Panc1 (cell line): ENCODE results near the gene CCDC71. TPM values are rescaled to one million over a fixed set of nuclear protein-coding genes. Genes with fewer than 3 reads are reported as not detected.

Source experiments
- ATAC-seq: fragments of 200-7000 bp; cut with Tn5 transposase; 2 replicates; pipeline ENCODE4 v1.9.1; 2020; ENCODE audit warnings: mild to moderate bottlenecking, moderate library complexity
- BruUV-seq: library from RNA; stranded (reverse); fragments of 400-500 nt; replicated peaks from 2 replicates; lab custom pipeline; 2021; lab: Mats Ljungman, UMichigan
- CTCF ChIA-PET: fragments of 300-600 bp; sonication (Branson Sonifier 250); formaldehyde crosslinking; loops from one replicate; lab custom pipeline; 2022; ENCODE audit warnings: antibody characterized with exemption; lab: Charles Lee
- POLR2A ChIA-PET: fragments of 300-600 bp; sonication (Branson Sonifier 250); formaldehyde crosslinking; loops from one replicate; lab custom pipeline; 2022; ENCODE audit warnings: antibody characterized with exemption; lab: Charles Lee
- DNase-seq: peaks from one replicate; pipeline ENCODE4 v3.0.0-alpha.2; 2010; ENCODE audit warnings: low read depth, low spot score
- H3K27ac ChIP-seq: 2 replicates; pipeline ENCODE4 v1.5.1; 2011; ENCODE audit warnings: mild to moderate bottlenecking, low read length, inconsistent platforms
- H3K27me3 ChIP-seq: fragments of 200-500 bp; sonication (Bioruptor generic); 2 replicates; pipeline ENCODE4 v1.6.0; 2014; ENCODE audit warnings: low read length, inconsistent platforms; ENCODE audit not compliant: control insufficient read depth, insufficient read depth
- H3K36me3 ChIP-seq: fragments of 200-500 bp; sonication (Bioruptor generic); 2 replicates; pipeline ENCODE4 v1.5.1; 2014; ENCODE audit warnings: inconsistent platforms, mild to moderate bottlenecking, low read length, moderate library complexity; ENCODE audit not compliant: control insufficient read depth, insufficient read depth
- H3K4me1 ChIP-seq: 2 replicates; pipeline ENCODE4 v1.5.1; 2011; ENCODE audit warnings: inconsistent platforms, mild to moderate bottlenecking, low read length, moderate library complexity; ENCODE audit not compliant: control insufficient read depth, insufficient read depth
- H3K4me3 ChIP-seq, 2 experiments: 2 replicates each; pipeline ENCODE4 v1.5.1; 2011 to 2012; ENCODE audit warnings: low read depth in 2 of 2, low read length in 2 of 2, mild to moderate bottlenecking in 2 of 2, inconsistent platforms in 1 of 2, moderate library complexity in 1 of 2
- H3K9me3 ChIP-seq: fragments of 200-500 bp; sonication (Bioruptor generic); 2 replicates; pipeline ENCODE4 v1.5.1; 2014; ENCODE audit warnings: low read depth, mild to moderate bottlenecking, inconsistent platforms, low read length, moderate library complexity; ENCODE audit not compliant: control insufficient read depth, insufficient read depth
- POLR2AphosphoS5 ChIP-seq: IDR thresholded peaks from 2 replicates; pipeline ENCODE4 v1.6.1; 2012; ENCODE audit warnings: mild to moderate bottlenecking, low read depth, low read length, moderate library complexity
- SIN3A ChIP-seq: IDR thresholded peaks from 2 replicates; pipeline ENCODE4 v1.6.1; 2012; ENCODE audit warnings: low read depth, mild to moderate bottlenecking, low read length, moderate library complexity, borderline replicate concordance; ENCODE audit not compliant: insufficient read depth
- TCF7L2 ChIP-seq: IDR thresholded peaks from 2 replicates; pipeline ENCODE4 v1.6.1; 2011; ENCODE audit warnings: mild to moderate bottlenecking, low read depth, low read length, inconsistent platforms
- in situ Hi-C: cut with HindIII; loops from 2 replicates; pipeline ENCODE4 v1.10.0; 2016; ENCODE audit warnings: low sequenced_read_pairs, low pct_unique_long_range_greater_than_20kb
- intact Hi-C: fragments of 100-400 bp; cut with micrococcal nuclease; formaldehyde crosslinking; loops from one replicate; pipeline ENCODE4 v1.10.0; 2022; ENCODE audit not compliant: unreplicated experiment
- total RNA-seq: library from RNA; stranded (reverse); gene quantifications from one replicate; pipeline ENCODE4 v1.2.1, GENCODE V29; 2021; ENCODE audit not compliant: unreplicated experiment
- TF ChIP-seq, protein P1 (sequence below), 2 experiments: IDR thresholded peaks; 2 replicates each; pipeline ENCODE4 v1.6.1; 2011 to 2012; ENCODE audit warnings: low read depth in 2 of 2, control low read depth in 1 of 2, low read length in 1 of 2, mild to moderate bottlenecking in 1 of 2, moderate library complexity in 1 of 2; ENCODE audit not compliant: insufficient read depth in 1 of 2
- TF ChIP-seq, protein P2 (sequence below): fragments of 450-650 bp; IDR thresholded peaks from 2 replicates; pipeline ENCODE4 v1.5.1; 2017; ENCODE audit warnings: mild to moderate bottlenecking

The CCDC71 gene
- total RNA-seq, 1 experiment from 2014 or later: 14.1 TPM

GRCh38 chr3:49183873-49184272 is 17.7 kb upstream of the CCDC71 start:
- no peak for TF ChIP-seq SIN3A
- TF ChIP-seq, protein P1, sequence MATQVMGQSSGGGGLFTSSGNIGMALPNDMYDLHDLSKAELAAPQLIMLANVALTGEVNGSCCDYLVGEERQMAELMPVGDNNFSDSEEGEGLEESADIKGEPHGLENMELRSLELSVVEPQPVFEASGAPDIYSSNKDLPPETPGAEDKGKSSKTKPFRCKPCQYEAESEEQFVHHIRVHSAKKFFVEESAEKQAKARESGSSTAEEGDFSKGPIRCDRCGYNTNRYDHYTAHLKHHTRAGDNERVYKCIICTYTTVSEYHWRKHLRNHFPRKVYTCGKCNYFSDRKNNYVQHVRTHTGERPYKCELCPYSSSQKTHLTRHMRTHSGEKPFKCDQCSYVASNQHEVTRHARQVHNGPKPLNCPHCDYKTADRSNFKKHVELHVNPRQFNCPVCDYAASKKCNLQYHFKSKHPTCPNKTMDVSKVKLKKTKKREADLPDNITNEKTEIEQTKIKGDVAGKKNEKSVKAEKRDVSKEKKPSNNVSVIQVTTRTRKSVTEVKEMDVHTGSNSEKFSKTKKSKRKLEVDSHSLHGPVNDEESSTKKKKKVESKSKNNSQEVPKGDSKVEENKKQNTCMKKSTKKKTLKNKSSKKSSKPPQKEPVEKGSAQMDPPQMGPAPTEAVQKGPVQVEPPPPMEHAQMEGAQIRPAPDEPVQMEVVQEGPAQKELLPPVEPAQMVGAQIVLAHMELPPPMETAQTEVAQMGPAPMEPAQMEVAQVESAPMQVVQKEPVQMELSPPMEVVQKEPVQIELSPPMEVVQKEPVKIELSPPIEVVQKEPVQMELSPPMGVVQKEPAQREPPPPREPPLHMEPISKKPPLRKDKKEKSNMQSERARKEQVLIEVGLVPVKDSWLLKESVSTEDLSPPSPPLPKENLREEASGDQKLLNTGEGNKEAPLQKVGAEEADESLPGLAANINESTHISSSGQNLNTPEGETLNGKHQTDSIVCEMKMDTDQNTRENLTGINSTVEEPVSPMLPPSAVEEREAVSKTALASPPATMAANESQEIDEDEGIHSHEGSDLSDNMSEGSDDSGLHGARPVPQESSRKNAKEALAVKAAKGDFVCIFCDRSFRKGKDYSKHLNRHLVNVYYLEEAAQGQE (IDR thresholded peaks at IDR 0.05; ENCODE audit: insufficient read depth in 1 of 2, low read depth in 2 of 2, low read length in 1 of 2): no peak
- Histone ChIP-seq H3K27me3 (no peaks in the 10 kb centered on the region), H3K9me3 (no peaks in the 10 kb centered on the region), H3K4me3 (no peak overlapping the region), H3K27ac (no peak overlapping the region), H3K36me3 (no peaks in the 10 kb centered on the region), H3K4me1 (no peaks in the 10 kb centered on the region)
- DNase-seq (no peak), ATAC-seq (no peak)
- intact Hi-C loops: no loop called here
- POLR2A ChIA-PET: interaction anchor here (0.7 kb wide), 1 partner anchor 71 kb away, joined by 3 read pairs; no protein-coding TSS in a partner anchor
- CTCF ChIA-PET: no interaction called here
- no TSS peak for BruUV-seq
- in situ Hi-C loops: no loop called here

GRCh38 chr3:49182682-49183081 is 16.6 kb upstream of the CCDC71 start:
- no peak overlapping the region for H3K4me3 ChIP-seq
- in situ Hi-C loops (no loop called here), intact Hi-C loops (no loop called here)
- CTCF ChIA-PET: interaction anchor here (0.8 kb wide), 1 partner anchor 11 kb away, joined by 3 read pairs; the partner anchor contains the start of gene KLHDC8B
- no peak overlapping the region for H3K27ac ChIP-seq
- H3K27me3 ChIP-seq: no peaks in the 10 kb centered on the region
- POLR2A ChIA-PET: no interaction called here
- BruUV-seq: no TSS peak
- H3K9me3 ChIP-seq: no peaks in the 10 kb centered on the region
- TF ChIP-seq, protein P2, sequence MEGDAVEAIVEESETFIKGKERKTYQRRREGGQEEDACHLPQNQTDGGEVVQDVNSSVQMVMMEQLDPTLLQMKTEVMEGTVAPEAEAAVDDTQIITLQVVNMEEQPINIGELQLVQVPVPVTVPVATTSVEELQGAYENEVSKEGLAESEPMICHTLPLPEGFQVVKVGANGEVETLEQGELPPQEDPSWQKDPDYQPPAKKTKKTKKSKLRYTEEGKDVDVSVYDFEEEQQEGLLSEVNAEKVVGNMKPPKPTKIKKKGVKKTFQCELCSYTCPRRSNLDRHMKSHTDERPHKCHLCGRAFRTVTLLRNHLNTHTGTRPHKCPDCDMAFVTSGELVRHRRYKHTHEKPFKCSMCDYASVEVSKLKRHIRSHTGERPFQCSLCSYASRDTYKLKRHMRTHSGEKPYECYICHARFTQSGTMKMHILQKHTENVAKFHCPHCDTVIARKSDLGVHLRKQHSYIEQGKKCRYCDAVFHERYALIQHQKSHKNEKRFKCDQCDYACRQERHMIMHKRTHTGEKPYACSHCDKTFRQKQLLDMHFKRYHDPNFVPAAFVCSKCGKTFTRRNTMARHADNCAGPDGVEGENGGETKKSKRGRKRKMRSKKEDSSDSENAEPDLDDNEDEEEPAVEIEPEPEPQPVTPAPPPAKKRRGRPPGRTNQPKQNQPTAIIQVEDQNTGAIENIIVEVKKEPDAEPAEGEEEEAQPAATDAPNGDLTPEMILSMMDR: no peak
- TF ChIP-seq, protein P1 (IDR thresholded peaks at IDR 0.05; ENCODE audit: insufficient read depth in 1 of 2, low read depth in 2 of 2, low read length in 1 of 2): no peak
- TF ChIP-seq POLR2AphosphoS5 (no peak), TCF7L2 (no peak), SIN3A (no peak)
- DNase-seq: no peak
- no peaks in the 10 kb centered on the region for H3K4me1 ChIP-seq
- H3K36me3 ChIP-seq: no peaks in the 10 kb centered on the region
- no peak for ATAC-seq
